Measurements from ENCODE around the gene ZMIZ1. TPM values are rescaled to one million over a fixed set of nuclear protein-coding genes. Genes with fewer than 3 reads are reported as not detected.

The ZMIZ1 gene
- total RNA-seq, 1 donor from 2014 or later = 67.6 TPM

- intact Hi-C loops (cut with micrococcal nuclease) = no loop called here
- Mint-ChIP-seq H3K27me3 (ENCODE audit: insufficient read depth) (no peaks in the 10 kb centered on the region), H3K4me3 (no peak overlapping the region), H3K4me1 (ENCODE audit: low read depth) (peaks cover 23% of the 10 kb centered on the region), H3K36me3 (ENCODE audit: low read depth) (peaks cover 19% of the 10 kb centered on the region), H3K27ac (no peak overlapping the region), H3K9me3 (no peaks in the 10 kb centered on the region)
- DNase-seq (ENCODE audit: low spot score) = no peak
These were observed 190.1 kb downstream of the ZMIZ1 start for GRCh38 chr10:79258894-79259293.

GRCh38 chr10:79259834-79260233, 191.1 kb downstream of the ZMIZ1 start:
- Mint-ChIP-seq H3K4me3 (no peak overlapping the region), H3K36me3 (ENCODE audit: low read depth) (peaks cover 19% of the 10 kb centered on the region), H3K27me3 (ENCODE audit: insufficient read depth) (no peaks in the 10 kb centered on the region), H3K27ac (no peak overlapping the region), H3K9me3 (no peaks in the 10 kb centered on the region), H3K4me1 (ENCODE audit: low read depth) (peaks cover 23% of the 10 kb centered on the region)
- intact Hi-C loops (cut with micrococcal nuclease) = no loop called here
- no peak for DNase-seq (ENCODE audit: low spot score)

GRCh38 chr10:79260811-79261740, 192.3 kb downstream of the ZMIZ1 start:
- Mint-ChIP-seq H3K4me3 (no peak overlapping the region), H3K36me3 (ENCODE audit: low read depth) (peaks cover 18% of the 10 kb centered on the region)

GRCh38 chr10:79262131-79262530, 193.4 kb downstream of the ZMIZ1 start:
- H3K36me3 Mint-ChIP-seq (ENCODE audit: low read depth) = peaks cover 15% of the 10 kb centered on the region
- intact Hi-C loops (cut with micrococcal nuclease) = no loop called here
- peaks cover 34% of the 10 kb centered on the region for H3K4me1 Mint-ChIP-seq (ENCODE audit: low read depth)

More at GRCh38 chr10:79260811-79261740, 192.3 kb downstream of the ZMIZ1 start:
- no peak for DNase-seq (ENCODE audit: low spot score)
- H3K4me1 Mint-ChIP-seq (ENCODE audit: low read depth) = peaks cover 24% of the 10 kb centered on the region
- intact Hi-C loops (cut with micrococcal nuclease) = no loop called here
- no peaks in the 10 kb centered on the region for H3K9me3 Mint-ChIP-seq
- no peaks in the 10 kb centered on the region for H3K27me3 Mint-ChIP-seq (ENCODE audit: insufficient read depth)
- no peak overlapping the region for H3K27ac Mint-ChIP-seq

GRCh38 chr10:79262959-79263746, 194.4 kb downstream of the ZMIZ1 start:
- Mint-ChIP-seq H3K9me3 (no peaks in the 10 kb centered on the region), H3K27ac (no peak overlapping the region), H3K27me3 (ENCODE audit: insufficient read depth) (no peaks in the 10 kb centered on the region), H3K4me3 (no peak overlapping the region), H3K36me3 (ENCODE audit: low read depth) (peaks cover 15% of the 10 kb centered on the region), H3K4me1 (ENCODE audit: low read depth) (peaks cover 38% of the 10 kb centered on the region)
- DNase-seq (ENCODE audit: low spot score) = no peak
- intact Hi-C loops (cut with micrococcal nuclease) = no loop called here

More at GRCh38 chr10:79262131-79262530, 193.4 kb downstream of the ZMIZ1 start:
- H3K27ac Mint-ChIP-seq = no peak overlapping the region
- DNase-seq (ENCODE audit: low spot score) = no peak
- H3K27me3 Mint-ChIP-seq (ENCODE audit: insufficient read depth) = no peaks in the 10 kb centered on the region
- H3K9me3 Mint-ChIP-seq = no peaks in the 10 kb centered on the region
- no peak overlapping the region for H3K4me3 Mint-ChIP-seq

GRCh38 chr10:79263939-79264338, 195.2 kb downstream of the ZMIZ1 start:
- Mint-ChIP-seq H3K9me3 (no peaks in the 10 kb centered on the region), H3K4me3 (no peak overlapping the region), H3K27ac (no peak overlapping the region), H3K36me3 (ENCODE audit: low read depth) (peaks cover 18% of the 10 kb centered on the region), H3K4me1 (ENCODE audit: low read depth) (peaks cover 40% of the 10 kb centered on the region), H3K27me3 (ENCODE audit: insufficient read depth) (no peaks in the 10 kb centered on the region)
- intact Hi-C loops (cut with micrococcal nuclease) = no loop called here
- no peak for DNase-seq (ENCODE audit: low spot score)

GRCh38 chr10:79264942-79265341, 196.2 kb downstream of the ZMIZ1 start:
- intact Hi-C loops (cut with micrococcal nuclease) = no loop called here
- Mint-ChIP-seq H3K27me3 (ENCODE audit: insufficient read depth) (no peaks in the 10 kb centered on the region), H3K4me1 (ENCODE audit: low read depth) (peaks cover 33% of the 10 kb centered on the region), H3K4me3 (no peak overlapping the region), H3K27ac (no peak overlapping the region), H3K36me3 (ENCODE audit: low read depth) (peaks cover 12% of the 10 kb centered on the region), H3K9me3 (no peaks in the 10 kb centered on the region)
- DNase-seq (ENCODE audit: low spot score) = no peak

GRCh38 chr10:79266084-79266483, 197.3 kb downstream of the ZMIZ1 start:
- Mint-ChIP-seq H3K4me3 (no peak overlapping the region), H3K4me1 (ENCODE audit: low read depth) (peaks cover 31% of the 10 kb centered on the region), H3K36me3 (ENCODE audit: low read depth) (peaks cover 9% of the 10 kb centered on the region), H3K27ac (peak overlapping the region; percentile 52), H3K27me3 (ENCODE audit: insufficient read depth) (no peaks in the 10 kb centered on the region), H3K9me3 (no peaks in the 10 kb centered on the region)
- intact Hi-C loops (cut with micrococcal nuclease) = loop anchor here (2.0 kb wide), 1 partner anchor 17 kb away; no protein-coding TSS in a partner anchor
- DNase-seq (ENCODE audit: low spot score) = no peak

- DNase-seq (ENCODE audit: low spot score) = no peak
- Mint-ChIP-seq H3K4me3 (no peak overlapping the region), H3K4me1 (ENCODE audit: low read depth) (peaks cover 31% of the 10 kb centered on the region), H3K9me3 (no peaks in the 10 kb centered on the region), H3K27ac (peak overlapping the region; percentile 72), H3K27me3 (ENCODE audit: insufficient read depth) (no peaks in the 10 kb centered on the region), H3K36me3 (ENCODE audit: low read depth) (peaks cover 9% of the 10 kb centered on the region)
- intact Hi-C loops (cut with micrococcal nuclease) = loop anchor here (2.0 kb wide), 1 partner anchor 18 kb away; no protein-coding TSS in a partner anchor
These were observed 198.0 kb downstream of the ZMIZ1 start for GRCh38 chr10:79266543-79267312.

- peaks cover 31% of the 10 kb centered on the region for H3K4me1 Mint-ChIP-seq (ENCODE audit: low read depth)
- intact Hi-C loops (cut with micrococcal nuclease) = loop anchor here (2.0 kb wide), 1 partner anchor 19 kb away; no protein-coding TSS in a partner anchor
- H3K9me3 Mint-ChIP-seq = no peaks in the 10 kb centered on the region
- no peak overlapping the region for H3K27ac Mint-ChIP-seq
- H3K27me3 Mint-ChIP-seq (ENCODE audit: insufficient read depth) = no peaks in the 10 kb centered on the region
- H3K4me3 Mint-ChIP-seq = no peak overlapping the region
- no peak for DNase-seq (ENCODE audit: low spot score)
- peaks cover 10% of the 10 kb centered on the region for H3K36me3 Mint-ChIP-seq (ENCODE audit: low read depth)
These were observed 198.7 kb downstream of the ZMIZ1 start for GRCh38 chr10:79267499-79267898.

- Mint-ChIP-seq H3K4me3 (no peak overlapping the region), H3K4me1 (ENCODE audit: low read depth) (peaks cover 31% of the 10 kb centered on the region), H3K36me3 (ENCODE audit: low read depth) (peaks cover 7% of the 10 kb centered on the region), H3K27ac (peak overlapping the region; percentile 40), H3K9me3 (no peaks in the 10 kb centered on the region), H3K27me3 (ENCODE audit: insufficient read depth) (no peaks in the 10 kb centered on the region)
- intact Hi-C loops (cut with micrococcal nuclease) = no loop called here
- DNase-seq (ENCODE audit: low spot score) = no peak
These were observed 199.4 kb downstream of the ZMIZ1 start for GRCh38 chr10:79268161-79268601.

GRCh38 chr10:79268742-79269141, 200.0 kb downstream of the ZMIZ1 start:
- no peaks in the 10 kb centered on the region for H3K9me3 Mint-ChIP-seq
- H3K36me3 Mint-ChIP-seq (ENCODE audit: low read depth) = peaks cover 7% of the 10 kb centered on the region
- peaks cover 28% of the 10 kb centered on the region for H3K4me1 Mint-ChIP-seq (ENCODE audit: low read depth)
- H3K4me3 Mint-ChIP-seq = no peak overlapping the region
- no peak for DNase-seq (ENCODE audit: low spot score)
- peak overlapping the region; percentile 40 for H3K27ac Mint-ChIP-seq
- intact Hi-C loops (cut with micrococcal nuclease) = no loop called here
- H3K27me3 Mint-ChIP-seq (ENCODE audit: insufficient read depth) = no peaks in the 10 kb centered on the region
